OCI-LY7 (cell line): ENCODE data around the gene MMADHC.

Source experiments
- EZH2phosphoT487 ChIP-seq: fragments of 200-600 bp; sonication (generic); IDR thresholded peaks from 2 replicates; pipeline ENCODE4 v1.6.1; 2018; ENCODE audit warnings: low read depth, borderline replicate concordance, mild to moderate bottlenecking, mixed run types, antibody characterized with exemption, low read length, moderate library complexity, mixed read lengths
- TF ChIP-seq, protein P1 (sequence below): fragments of 200-600 bp; sonication (generic); conservative IDR thresholded peaks from 2 replicates; pipeline ENCODE4 v1.5.1; 2014; ENCODE audit warnings: mild to moderate bottlenecking, antibody characterized with exemption, low read length, moderate library complexity, mixed read lengths

DNA sequence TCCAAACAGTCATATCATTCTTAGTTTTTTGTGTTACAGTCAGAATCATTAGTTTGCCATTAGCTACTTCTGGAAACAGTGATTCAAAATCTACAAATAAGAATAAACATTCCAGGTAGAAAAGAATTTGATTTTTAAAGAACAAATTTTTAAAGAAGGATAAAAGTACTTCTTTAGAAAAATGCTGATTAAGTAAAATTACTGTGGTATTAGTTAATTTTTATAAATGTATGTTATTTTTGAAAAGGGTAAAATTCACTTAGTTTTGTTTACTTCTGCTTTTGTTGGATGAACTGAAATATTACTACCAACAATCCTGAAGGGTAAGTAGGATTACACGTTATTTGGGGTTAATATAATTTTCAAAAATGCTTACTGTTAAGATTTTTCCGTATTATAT lies 11.8 kb downstream of the MMADHC start:
- TF ChIP-seq, protein P1, sequence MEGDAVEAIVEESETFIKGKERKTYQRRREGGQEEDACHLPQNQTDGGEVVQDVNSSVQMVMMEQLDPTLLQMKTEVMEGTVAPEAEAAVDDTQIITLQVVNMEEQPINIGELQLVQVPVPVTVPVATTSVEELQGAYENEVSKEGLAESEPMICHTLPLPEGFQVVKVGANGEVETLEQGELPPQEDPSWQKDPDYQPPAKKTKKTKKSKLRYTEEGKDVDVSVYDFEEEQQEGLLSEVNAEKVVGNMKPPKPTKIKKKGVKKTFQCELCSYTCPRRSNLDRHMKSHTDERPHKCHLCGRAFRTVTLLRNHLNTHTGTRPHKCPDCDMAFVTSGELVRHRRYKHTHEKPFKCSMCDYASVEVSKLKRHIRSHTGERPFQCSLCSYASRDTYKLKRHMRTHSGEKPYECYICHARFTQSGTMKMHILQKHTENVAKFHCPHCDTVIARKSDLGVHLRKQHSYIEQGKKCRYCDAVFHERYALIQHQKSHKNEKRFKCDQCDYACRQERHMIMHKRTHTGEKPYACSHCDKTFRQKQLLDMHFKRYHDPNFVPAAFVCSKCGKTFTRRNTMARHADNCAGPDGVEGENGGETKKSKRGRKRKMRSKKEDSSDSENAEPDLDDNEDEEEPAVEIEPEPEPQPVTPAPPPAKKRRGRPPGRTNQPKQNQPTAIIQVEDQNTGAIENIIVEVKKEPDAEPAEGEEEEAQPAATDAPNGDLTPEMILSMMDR, result no peak
- no peak for TF ChIP-seq EZH2phosphoT487
